SK-N-SH treated with all-trans-retinoic acid at 6 μM for 48 hours (cell line): ENCODE data around the gene ENHO.

Experiments used
- TCF4 ChIP-seq: fragments of 250-450 bp; sonication (Bioruptor Pico); IDR thresholded peaks from 2 replicates; pipeline ENCODE4 v1.8.0; 2021; ENCODE audit warnings: mild to moderate bottlenecking, moderate library complexity, borderline replicate concordance
- ZNF565 ChIP-seq: fragments of 450-650 bp; formaldehyde crosslinking; conservative IDR thresholded peaks from 2 replicates; pipeline ENCODE4 v1.5.0; 2020; ENCODE audit warnings: low read depth, mild to moderate bottlenecking, moderate library complexity

DNA sequence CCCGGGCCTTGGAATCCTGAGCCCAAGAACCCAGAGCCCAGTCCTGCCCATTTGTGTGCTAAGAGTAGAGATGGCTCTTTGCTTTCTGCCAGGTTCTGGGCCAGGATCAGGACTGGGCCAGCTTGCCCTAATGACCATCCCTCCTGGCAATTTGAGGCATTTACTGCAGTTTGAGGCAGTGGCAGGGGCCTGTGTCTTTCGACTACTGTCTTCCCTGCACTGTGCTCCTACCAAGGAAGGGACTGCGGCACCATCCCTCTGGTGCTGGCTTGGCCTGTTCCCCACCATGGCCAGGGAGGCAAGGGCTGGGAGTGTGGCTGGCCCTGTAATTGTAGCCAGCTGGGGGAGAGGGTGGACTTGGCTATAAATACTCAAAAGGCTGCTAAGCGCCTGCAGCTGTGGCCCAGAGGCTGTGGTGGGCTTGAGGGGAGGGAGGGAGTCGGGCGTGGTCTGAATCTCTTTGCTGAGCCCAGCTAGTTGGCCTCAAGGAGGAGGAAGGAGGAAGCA, 4.6 kb downstream of the ENHO start:
- TF ChIP-seq TCF4: no peak
- TF ChIP-seq ZNF565 (CRISPR knock-in tag): no peak
